Right forelimb (tissue), 1 donor: ENCODE data around the gene KLF12.
A peak's percentile ranks its signal among the peaks of the same experiment; 100 is the strongest.

ENCODE experiments used
- DNase-seq: peaks from one replicate; pipeline ENCODE4 v3.0.0-alpha.2; 2018

Gene KLF12

DNA sequence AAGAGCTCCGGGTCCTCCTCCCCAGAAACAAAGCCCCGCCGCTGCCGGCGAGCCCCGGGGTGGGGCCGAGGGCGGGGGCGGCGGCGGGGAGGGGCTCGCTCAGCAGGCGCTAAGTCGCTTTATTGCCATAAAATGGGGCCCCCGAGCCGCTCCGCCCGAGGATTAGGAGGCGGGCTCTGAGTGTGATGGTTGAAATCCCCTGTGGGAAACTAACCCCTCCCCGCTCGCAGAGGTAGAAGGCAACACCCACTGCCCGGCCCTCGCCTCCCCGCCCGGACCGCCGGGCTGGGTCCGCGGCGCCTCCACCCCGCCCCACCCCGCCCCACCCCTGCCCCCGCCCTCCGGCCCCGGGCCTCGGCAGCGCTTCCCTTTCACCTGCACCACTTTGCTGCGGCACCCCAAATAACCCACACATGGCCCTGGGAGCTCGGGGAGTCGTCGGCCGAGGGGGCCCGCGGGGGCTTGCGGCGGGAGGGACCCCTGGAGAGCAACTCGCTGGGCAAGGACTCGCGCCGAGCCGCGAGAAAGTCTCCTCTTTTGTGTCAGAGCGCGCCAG is at the start of gene KLF12:
TSS of gene KLF12 (minus strand) at position 184 of the 556 bp plus-strand sequence.
- DNase-seq = peak; percentile 94

DNA sequence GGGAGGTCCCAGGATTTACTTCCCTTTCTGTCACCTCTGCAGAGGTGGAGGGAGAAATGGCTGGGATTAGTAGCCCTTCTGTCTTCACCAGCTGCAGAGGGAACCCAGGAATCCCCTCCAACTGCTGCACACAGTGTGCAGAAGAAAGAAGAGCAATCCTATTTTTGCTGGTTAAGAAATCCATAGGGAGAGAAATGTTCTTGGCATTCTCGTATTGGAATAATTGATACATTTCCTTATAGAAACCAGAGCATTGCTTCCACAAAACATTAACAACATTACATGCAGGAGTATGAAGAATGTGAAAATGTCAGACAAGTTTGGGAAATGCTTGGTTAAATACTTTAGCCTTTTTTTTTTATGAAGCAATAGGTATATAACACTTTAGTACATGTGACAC is 48.3 kb upstream of the KLF12 start:
- no peak for DNase-seq

DNA sequence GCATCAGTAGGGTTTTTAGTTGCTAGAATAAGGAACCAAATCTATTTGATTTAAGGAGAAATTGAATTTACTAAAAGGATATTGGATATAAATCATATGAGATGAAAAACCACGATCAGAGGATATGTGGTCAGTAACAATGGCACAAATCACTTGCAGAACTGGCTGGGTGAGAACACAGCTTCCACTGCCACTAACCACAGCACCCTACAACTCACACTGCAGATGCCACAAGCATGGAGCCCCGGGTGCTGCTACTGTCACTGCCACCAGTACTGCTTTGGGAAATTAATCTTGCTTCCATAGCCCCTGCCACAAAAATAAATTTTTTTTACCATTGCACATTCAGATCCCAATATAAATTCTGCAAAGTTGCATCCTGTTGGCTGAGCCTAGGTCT is 40.6 kb upstream of the KLF12 start:
- DNase-seq = no peak

DNA sequence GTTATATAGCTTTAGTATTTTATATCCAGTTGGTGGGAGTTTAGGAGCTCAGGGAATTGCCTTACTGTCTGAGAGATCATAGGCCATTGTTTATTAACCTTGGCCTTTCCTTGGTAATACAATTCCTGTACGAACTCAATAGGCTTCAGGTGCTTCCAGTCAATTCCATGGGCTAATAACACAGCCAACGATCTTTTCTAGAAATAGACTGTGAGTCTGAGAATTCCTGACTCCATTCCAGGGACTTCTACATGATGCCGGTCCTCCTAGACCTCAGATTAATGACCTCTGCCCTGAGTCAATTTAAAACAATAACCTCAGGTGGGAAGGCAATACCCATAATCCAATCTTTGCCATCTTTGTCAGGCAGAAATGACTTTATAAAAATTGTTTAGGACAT is 39.6 kb upstream of the KLF12 start:
- DNase-seq = no peak

DNA sequence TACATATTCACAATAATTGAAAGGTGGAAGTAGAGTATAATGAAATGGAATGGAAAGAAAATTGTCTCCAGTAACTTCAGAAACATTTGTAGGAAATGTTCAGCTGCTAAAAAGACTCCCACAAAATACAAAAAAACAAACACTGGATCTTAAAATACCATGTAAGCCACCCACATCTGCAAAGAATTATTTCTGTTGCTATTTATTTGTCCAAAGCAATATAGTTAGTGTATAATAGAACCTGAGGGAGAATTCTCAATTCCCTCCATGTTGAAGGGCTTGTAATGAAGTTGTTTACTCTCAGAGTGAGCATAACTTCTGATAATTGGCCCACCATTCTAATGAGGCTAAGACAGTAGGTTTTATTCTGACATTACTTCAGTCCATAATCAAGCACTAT is 37.4 kb upstream of the KLF12 start:
- no peak for DNase-seq

DNA sequence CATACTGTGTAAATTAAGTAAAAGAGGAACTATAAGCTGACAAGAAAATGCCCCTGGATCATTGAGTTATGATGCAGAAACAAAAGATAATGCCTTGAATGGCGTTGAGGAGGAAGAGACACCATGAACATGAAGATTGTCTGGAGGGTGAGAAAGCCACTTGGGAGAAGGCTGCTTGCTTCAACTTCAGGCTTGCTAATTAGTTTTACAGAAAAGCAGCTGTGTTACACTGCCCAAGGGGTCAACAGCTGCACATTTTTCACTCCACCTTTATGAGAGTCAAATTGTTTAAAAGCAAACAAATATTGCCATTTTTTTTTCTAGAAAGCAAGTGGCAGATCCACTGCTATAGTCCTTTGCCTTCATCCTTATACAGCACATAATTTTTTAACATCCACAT is 35.5 kb upstream of the KLF12 start:
- no peak for DNase-seq

DNA sequence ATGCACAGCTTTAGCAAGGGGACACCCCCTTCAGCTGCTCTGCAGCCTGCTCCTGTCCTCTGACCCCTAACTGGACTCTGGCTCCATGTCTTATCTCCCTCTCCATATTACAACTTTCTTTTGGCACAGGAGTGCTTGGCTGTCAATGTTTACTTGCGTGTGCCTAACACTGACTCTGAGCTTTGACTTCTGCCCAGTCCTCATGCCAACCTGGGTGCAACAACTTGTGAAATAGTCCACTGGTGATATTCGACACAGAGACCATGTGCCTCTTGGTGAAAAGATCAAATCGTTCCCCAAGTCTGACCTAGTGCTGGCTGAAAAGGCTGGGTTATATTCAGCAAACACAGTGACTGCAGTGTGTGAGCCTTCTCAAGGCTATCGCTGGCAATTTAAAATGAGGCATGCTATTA is 34.1 kb upstream of the KLF12 start:
- no peak for DNase-seq

DNA sequence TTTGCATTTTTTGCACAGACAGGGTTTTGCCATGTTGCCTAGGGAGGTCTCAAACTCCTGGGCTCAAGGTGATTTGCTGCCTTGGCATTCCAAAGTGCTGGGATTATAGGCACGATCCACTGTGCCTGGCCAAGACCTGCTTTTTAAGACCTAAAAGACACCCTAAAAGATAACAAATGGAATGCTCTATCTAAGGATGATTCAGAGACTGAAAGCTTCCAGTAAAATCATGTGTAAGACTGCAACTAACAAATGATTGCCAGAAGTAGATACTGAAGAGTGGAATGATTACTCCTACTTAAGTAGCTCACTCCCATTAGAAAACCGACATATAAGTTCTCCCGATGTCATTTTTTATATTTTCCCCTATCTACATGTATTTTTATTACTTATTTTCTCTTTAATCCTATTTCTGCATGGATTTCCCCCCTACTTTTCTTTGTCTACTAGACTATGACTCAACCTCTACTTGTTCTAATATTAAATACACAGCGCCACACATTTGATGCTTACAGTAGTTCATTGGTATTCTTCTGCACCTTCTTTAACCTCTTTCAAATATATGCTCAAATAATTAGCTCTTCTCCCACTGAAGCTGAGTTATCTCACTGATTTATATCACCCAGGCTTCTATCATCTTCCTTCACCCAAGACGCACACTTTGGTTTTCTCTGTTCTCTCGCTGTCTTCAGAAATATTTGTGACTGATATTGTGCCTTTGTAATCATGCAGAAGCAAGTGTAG is 32.2 kb upstream of the KLF12 start:
- DNase-seq = no peak

DNA sequence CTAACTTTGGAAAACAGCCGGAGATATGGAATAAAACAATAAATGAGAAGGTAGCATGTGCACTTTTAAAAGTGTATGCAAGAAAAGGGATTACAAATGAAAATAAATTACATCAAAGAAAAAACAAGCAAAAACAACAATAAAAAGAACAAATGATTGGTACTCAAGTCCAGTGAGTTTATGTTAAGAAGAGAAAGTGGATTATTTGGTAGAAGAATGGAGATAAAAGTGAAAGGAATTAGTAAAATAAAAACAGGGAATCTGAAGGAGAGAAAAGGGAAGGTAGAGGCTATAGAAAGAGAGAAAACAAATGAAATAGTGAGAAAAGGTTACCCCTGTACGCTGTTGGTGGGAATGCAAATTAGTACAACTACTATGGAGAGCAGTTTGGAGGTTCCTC is 28.6 kb upstream of the KLF12 start:
- DNase-seq = no peak

DNA sequence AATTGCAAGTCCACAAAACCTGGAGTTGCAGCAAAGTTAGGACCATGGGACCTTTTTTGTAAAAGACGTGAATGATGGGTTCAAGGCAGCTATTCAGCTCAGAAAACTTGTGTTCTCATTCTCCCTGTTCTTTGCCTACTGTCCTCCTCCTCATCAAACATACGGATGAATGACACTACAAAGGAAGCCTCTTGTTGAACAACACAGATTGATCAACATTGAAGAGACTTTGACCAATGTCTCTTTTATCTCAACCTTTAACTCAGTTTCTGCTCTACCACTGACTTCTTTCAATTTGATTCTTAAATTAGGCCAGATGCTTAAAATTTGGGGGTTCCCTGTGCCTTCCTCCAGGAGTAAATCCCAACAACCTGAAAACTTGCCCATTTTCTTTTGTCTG is 27.9 kb upstream of the KLF12 start:
- DNase-seq = no peak

DNA sequence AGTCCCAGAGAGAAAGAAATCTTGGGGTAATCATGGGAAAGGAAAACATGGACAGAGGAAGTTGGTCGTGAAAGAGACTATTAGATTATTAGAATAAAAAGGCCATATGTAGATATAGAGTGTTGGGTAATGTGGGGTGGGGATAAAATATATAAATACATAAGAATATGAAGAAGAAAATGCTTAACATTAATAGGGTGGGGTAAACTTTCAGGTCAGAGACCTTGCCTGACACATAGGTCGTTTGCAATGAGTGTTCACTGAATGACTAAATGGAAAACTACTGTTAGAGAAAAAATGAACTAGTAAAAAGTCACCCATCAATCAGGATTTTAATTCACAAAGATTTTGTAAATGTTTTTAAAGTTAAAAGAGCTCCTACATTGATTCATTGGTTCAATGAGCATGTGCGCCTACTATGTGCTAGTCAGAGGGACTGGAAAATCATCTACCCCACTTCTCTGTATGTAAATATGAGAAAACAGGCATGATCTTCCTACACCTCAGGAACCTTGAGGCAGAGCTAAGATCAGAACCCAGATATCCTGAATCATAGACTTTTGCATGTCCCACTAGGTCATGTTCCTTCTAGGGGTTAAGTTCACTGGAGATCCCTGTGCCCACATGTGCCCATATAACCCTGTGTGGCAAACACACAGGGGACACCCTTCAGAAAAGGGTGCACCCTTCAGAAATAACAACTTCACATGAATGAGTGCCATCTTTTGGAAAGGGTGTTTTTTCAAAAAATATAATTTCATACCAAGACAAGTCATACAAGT is 24.6 kb upstream of the KLF12 start:
- DNase-seq = no peak

DNA sequence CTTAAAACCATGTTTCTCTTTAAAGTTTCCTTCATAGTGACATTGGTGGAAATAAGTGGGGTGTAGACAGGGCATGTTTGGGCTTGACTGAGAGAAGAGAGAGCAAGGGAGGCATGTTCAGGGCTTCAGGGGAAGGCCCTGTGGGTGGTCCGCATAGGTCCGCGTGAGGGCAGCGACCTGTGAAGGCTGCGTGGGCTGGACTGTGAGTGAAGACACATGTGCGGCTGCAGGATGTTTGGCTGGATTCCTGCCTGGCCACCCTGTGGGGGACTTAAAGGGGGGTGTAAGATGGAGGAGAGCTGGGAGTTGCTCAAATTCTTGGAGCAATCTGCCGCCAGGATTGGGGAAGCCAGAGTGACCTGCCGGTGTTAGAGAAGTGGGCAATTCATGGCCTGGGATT is 23.8 kb upstream of the KLF12 start:
- peak; percentile 50 for DNase-seq

DNA sequence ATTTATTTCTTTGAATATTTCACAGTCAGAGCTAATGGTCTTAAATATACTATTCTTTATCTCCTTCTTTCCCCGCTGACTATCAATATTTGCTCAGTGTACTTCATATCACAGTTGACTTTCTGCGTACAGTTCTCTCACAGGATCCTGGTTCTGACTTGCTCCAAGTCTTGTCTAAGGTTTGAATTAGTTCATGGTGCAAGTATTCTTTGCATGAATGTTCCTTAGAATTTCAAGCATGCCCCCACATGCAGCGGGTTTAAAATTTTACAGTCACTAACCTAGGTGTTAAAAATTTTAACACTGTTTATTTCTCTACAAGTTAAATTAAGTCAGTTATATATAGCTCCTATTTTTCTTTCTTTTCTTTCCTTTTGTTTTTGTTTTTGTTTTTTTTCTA is 20.8 kb upstream of the KLF12 start:
- DNase-seq = no peak

DNA sequence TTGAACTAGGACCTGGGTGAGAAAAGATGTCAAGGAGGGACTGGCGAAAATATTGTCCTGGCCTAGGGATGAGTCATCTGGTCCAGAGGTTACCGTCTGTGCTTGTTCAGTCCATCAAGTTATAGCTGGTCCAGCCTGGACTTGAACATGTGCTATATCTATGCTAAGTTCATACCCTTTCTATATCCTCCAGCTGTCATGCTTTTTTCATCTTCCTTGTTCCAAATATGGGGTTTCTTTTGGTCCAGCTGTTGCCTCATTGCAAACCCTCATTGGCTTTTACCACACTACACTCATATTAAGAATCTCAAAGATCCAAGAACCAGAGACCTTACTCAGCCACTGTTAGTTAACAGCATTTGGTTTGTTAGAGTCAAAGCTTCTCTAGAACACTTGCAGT is 19.1 kb upstream of the KLF12 start:
- no peak for DNase-seq

DNA sequence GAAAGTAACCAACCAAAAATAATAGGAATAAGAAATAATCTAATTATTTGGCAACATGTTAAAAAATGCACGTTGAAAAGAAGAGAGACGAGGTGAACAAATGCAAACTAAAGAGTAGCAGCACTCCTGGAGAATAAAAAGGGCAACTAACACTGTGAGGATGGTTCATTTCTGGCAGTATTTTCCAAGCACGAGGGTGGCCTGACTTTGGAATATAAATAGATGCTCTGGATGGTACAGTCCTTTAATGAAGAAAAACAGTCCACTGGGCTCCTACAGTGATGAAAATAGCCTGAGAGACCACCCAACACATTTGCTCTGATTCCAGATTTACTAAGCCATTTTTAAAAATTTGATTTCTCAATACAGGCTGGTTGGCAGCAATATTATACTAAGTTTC is 17.7 kb upstream of the KLF12 start:
- no peak for DNase-seq

DNA sequence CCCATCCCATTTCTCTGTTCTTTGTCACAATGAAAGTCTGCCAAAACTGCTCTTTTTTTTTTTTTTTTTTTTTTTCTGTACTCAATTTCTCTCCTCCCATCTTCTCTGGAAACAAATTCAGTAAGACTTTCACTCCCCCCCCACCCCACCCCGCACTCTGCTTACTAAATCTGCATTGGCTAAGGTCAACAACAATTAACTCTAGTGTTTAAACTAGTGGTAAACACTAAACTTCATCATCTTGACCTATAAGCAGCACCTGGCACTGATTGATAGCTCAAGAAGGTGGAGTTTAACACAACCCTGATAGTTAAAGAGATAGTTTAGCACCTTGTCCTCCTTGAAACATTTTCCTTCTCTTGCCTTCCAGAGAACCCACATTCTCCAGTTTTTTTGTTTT is 14.1 kb upstream of the KLF12 start:
- no peak for DNase-seq

DNA sequence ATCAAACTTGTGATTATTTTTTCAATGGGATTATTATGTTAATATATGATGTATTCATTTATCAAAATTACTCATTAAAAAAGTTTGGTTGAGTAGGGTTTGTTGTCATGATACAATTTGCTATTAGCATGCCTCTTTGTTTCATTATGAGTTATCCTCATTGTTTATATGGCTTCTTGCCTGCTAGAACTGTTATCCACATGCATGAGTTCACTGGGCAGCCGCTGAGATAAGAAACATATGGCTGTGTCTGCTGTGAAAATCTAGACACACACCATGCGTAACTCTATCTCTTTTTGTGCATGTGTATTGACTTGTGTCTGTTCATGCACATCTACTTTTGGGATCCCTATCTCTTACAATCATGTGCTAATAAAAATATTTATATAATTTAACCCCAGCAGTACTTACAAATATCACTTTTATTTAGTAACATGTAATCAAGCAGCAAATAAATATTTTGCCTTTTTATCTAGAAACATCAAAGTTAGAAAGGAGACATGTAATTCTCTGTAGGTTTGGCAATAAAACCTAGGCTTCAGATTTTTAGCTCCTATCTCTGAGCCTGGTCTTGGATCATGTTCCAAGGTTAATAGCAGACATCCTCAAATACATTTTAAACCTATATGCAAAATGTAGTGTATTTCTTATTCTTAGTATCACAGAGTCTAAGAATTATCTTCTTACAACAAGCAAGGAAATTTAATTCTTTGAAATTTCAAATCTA is 11.2 kb upstream of the KLF12 start:
- no peak for DNase-seq

DNA sequence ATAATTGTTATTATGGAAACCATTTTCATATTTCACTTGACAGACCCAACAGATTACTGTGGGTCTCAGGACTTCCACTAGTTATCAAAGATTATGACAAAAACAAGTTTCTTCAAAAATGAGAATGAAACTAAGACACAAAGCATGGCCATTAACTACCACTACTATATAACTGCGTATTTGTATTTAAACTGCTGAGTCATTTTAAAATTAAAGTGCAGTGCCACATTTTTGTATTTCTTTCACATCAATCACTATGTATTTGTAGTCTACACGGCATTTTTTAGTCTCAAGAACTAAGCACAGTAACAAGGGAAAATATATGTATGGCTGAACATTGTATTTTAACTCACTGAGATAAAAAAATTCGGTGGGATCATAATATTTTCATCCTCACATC is 10.1 kb upstream of the KLF12 start:
- DNase-seq = no peak

DNA sequence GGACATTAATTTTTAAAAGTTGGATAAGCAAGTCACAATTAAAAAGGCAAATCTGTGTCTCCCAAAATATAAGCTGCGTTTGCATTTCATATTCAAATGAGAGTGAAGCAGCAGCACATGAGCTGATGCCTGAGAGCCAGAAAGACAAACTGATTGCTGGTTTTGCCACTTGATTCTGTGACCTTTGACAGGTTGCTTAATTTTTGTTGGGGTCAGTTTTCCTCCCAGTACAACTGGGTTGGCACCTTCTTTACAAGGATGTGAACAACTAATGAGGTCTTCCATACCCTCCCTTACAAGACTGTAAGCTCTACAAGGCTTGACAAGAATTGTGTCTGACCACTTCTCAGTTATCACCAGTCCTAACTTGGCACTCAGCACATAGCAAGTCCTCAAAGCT is 8.1 kb upstream of the KLF12 start:
- no peak for DNase-seq

DNA sequence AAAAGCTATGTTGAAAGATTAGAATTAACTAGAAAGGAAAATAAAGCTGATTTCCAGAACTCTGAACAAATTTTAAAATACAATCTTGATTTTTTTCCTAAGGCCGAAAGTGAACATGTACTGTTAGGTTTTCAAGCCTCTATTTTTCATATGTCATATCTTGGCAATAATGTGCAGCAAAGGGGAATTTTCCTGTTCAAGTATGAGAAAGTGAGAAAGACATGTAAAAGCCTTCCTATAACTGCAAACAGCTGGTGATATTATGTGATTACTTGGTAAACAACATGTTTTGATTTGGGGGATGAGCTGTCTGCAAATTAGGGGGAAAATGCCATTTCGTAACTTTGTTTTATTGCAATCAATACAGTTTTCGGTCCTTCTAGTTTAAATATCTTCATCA is 4.0 kb upstream of the KLF12 start:
- DNase-seq = no peak

DNA sequence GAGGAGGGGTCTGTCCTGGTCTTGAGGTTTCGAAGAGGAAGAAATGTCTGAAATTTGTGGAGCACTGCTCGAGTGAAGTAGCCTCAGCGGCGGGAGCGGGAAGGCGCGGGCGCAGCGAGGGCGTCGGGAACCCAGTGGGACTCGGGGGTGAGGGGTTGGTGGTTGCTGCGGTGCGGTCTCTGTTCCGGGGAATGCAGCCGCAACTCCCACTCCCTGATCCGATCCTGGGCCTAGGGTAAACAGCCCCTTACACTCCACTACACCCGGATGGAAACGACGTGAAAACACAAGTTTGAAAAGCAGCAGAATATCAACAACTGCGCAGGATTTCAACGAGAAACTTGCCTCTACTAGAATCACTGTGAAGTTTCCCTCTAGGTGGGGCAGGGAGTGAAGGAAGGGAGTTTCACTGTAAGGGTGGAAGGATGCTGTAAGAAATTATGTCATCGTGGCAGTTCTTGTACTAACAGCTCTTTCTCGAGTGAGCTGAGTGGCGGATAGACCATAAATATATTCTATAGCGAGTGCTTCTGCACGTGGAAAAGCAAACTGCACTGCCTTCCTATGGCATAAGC is 2.0 kb upstream of the KLF12 start:
- DNase-seq = peak; percentile 80

DNA sequence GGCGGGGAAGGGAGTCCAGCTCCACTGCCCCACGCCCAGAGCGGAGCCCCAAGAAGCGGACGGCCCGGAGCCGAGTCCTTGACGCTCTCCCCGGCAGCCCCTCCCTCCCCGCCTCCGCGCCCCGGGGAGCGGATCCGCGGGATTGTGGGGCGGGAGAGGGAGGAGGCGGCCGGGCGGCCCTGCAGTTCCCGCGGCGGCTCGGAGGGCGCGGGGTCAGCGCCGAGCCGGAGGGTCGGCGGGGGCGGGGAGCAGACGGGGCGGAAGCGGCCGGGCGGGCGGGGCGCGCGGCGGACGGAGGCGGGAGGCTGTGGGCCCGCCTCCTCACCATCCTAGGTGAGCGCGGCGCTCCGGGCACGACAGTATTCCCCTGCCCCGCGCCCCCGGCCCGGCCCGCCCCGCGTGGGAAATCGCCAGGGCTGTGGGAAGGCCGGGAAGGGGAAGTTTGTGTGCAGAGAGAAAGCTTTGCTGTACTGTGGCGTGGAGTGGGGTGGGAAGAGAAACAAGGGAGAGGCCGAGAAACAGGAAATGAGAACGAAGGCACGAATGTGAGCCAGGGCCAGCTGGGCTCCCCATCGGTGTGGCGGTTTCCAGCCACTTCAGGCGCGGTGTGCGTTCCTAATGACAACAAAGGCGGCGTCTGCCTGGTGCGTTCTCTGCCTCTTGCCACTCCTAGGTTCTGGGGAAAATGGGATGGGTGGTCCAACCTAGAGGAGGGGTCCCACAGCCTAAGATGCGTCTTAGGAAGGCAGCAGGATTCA is 1.3 kb upstream of the KLF12 start:
- DNase-seq = peak; percentile 88
